OCI-M2 (cell line): ENCODE measurements around the gene CD48.
"Not testable (repeated sequence)": the region's sequence is repeated elsewhere in the genome, so short reads cannot be mapped to it uniquely, and the experiment has no call there.

Experiments used
- DNase-seq: peaks from one replicate; lab custom pipeline; 2025; ENCODE audit not compliant: unreplicated experiment; lab: John Stamatoyannopoulos, UW

CD48 gene

GRCh38 chr1:160742428-160743127, 31.0 kb upstream of the CD48 start:
- DNase-seq = no peak

- no peak for DNase-seq
Measured at GRCh38 chr1:160741612-160742348, 30.2 kb upstream of the CD48 start.

DNA sequence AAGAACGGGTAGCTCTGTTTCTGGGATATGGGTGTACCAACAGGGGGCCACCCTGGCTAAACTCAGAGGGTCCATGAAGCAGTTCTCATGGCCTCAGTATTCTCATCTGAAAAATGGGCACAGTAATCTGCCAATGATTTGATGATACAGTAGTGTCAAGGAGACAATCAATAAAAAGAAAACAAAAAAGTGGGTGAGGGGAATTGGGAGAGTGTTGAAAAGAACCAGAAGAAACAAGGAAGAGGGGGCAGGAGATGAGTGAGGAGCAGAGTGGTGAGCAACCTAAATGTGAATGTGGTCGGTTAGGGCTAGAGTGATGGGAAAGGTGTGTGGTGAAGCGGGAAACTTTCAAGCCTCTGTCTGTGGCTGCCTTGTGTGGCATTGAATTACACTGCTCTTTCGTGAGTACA, 29.5 kb upstream of the CD48 start:
- DNase-seq = no peak

DNA sequence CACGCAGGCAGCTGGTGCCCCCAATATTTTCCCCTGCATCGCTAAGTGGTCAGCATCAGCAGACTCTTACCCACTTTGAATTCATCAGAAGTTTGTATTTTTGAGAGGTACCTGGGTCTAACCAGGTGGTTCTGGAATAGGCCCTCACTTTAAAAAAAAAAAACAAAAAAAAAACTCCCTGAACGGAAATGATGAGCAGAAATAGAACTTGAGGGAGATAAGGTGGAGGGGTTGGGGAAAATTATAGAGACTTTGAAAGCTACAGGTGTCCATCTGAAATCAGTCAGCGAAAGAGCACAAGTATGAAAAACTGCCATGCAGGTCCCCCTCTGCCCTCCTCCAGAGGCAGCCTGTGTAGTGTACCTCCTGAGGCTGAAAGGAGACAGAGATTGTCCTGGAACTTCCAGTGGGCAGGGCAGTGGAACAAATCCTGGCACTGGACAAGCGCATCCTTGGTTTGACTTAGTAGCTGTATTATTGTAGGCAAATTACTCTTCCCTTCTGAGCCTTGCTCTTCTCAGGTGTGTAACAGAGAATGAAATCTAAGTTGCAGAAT, 28.6 kb upstream of the CD48 start:
- no peak for DNase-seq

- no peak for DNase-seq
Measured at GRCh38 chr1:160739098-160739511, 27.5 kb upstream of the CD48 start, which contains the start of gene SLAMF7. Gene SLAMF7 (plus strand): TSS chr1:160739247. CDS start chr1:160739302, 55 bp downstream.

GRCh38 chr1:160738271-160738670, 26.6 kb upstream of the CD48 start:
- DNase-seq = no peak

DNA sequence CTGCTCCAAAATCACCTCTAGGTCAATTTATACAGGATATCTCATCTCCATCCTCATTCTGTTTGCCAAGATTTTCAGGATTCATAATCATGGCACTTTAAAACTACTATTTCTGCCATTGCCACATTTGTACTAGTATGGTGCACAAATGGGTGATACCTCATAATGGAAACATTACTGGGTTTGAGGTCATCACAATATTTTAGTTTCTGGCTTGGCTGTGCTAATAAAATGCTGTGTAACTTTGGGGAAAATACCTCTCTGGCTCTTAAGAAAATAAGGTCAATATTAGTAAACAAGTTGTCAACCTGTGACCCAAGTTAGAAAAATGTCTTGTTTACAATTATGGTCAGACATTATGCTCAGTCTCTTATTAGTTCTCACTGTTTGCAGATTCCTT, 22.7 kb upstream of the CD48 start:
- DNase-seq = no peak

GRCh38 chr1:160733898-160734297, 22.3 kb upstream of the CD48 start:
- DNase-seq = no peak

- no peak for DNase-seq
Measured at GRCh38 chr1:160731990-160732389, 20.4 kb upstream of the CD48 start.

DNA sequence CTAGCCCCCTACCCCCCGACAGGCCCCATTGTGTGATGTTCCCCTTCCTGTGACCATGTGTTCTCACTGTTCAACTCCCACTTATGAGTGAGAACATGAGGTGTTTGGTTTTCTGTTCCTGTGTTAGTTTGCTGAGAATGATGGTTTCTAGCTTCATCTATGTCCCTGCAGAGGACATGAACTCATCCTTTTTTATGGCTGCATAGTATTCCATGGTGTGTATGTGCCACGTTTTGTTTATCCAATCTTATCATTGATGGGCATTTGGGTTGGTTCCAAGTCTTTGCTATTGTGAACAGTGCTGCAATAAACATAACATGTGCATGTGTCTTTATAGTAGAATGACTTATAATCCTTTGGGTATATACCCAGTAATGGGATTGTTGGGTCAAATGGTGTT, 19.9 kb upstream of the CD48 start:
- not testable (repeated sequence) for DNase-seq

GRCh38 chr1:160727316-160727640, 15.7 kb upstream of the CD48 start:
- DNase-seq = no peak

DNA sequence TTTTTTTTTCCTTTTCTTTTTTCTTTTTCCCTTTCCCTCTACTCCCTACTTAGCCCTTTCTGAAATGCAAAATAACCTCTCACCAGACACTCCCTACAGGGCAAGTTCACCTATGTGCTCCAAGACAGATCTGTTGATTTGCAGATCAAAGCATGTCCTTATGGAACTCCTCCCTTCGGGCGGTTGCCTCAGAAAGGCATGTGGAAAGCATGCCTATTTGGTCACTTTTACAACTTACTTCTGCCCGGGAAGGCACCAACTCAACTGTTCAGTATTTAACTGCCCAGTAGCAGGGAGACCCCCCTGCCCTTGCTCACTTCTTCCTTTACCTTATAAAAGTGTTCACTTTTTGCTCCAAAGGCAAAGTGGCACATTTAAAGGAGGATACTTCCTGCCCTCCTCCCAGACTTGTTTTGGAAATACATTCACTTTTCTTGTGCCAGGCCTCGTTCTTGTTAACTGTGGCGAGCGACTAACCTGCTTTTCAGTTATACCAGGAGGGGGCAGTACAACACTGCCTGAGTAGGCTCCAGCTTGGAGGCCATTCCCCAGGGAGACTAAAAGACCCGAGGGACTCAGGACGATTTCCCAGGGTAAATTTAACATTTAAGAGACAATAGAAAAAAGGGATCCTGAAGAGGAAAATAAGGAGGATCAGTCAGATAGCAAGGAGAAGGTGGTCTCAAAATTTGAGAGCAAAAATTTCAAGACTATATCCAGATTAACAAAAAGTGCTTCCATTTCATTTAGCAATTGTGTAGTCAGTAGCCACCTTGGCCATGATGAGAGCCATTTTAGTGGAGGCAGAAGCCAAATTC, 15.1 kb upstream of the CD48 start:
- peak; percentile 20 for DNase-seq

GRCh38 chr1:160726114-160726497, 14.5 kb upstream of the CD48 start:
- no peak for DNase-seq

DNA sequence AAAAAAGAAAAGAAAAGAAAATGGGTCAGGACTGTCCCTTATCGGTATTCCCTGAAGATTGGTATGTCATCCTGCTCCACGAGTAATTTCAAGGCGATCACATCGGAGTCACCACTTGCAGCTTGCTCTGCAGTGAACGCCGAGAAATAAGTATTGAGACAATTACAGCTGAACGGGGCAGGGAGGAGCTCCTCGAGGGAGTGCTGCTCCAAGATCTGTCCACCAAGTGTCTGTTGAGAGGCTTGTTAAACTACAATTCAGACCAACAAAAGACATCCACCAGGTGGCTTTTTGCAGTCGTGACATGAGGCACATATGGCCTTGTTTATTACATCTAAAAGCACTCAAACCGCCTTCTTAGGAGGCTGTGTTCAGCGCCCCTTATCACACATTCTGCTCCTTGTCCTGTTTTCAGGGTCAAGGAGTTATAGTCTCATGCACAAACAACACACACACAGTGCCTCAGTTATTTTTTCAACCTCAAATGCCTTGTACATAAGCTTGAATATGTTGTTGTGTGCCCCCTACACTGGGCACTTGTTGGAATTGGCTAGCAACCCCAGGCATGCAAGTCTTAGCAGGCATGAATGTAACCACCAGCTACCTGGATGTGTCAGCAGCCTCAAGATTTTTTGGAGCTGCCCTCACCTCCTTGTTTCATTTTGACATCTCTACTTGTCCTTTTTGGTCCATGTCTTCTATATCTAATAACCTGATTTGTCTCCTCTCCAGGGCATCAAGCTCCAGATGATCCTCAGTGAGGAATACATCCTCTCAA, 13.0 kb upstream of the CD48 start:
- DNase-seq = no peak

DNA sequence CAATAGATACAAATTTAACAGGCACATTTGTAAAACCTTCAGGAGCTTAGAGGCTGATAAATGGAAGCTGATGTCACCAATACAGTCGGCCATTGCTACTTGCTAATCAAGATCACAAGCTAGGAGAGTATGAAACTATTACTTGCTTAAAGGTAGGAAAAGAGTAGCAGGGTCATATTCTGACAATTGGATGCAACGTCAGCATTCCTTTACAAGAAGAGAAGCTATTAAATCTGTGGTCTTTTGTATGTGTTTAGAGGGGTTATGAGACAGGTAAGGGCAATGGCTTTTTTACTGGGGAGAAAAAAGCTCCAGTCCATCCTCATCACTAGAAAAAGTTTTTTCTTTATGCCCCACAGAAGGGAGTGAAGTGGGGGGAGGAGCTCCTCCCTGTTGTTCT, 11.7 kb upstream of the CD48 start:
- no peak for DNase-seq

GRCh38 chr1:160722726-160723125, 11.1 kb upstream of the CD48 start:
- no peak for DNase-seq

- DNase-seq = no peak
Measured at GRCh38 chr1:160721473-160721872, 9.9 kb upstream of the CD48 start.

DNA sequence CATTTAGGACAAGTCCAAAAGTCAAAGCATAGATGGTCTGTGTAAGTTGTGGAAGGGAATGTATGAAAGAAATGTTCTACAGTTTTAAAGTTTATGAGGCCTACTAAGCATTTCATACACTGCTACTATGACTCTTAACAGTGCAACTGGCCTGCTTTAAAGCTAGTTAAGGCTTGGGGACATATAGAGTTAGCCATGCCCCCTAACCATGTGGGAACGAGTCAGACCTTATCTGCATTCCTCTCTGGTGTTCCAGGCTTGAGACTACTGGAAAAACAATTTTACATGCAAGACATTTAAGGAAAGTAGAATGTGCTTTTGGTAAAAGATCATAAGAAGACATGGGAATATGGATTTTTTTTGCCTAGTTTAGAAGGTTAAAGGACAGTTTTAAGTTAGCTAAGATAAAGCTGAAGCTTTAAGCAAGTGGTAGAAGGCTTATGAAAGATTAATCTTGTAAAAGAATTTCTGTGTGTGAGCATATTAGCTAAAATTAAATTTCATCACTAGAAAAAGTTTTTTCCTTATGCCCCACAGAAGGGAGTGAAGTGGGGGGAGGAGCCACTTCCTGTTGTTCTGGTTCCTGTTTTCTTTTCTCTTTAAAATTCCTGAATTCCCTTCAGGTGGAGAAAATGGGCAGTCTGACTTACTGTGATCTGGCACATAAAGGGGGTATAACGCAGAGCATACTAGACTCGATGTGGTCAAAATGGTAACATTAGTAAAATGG, 8.9 kb upstream of the CD48 start:
- DNase-seq = no peak

- DNase-seq = no peak
Measured at GRCh38 chr1:160718210-160718609, 6.6 kb upstream of the CD48 start.

GRCh38 chr1:160717306-160717705, 5.7 kb upstream of the CD48 start:
- DNase-seq = no peak
